HepG2 (cell line): ENCODE measurements around the gene ALDH4A1. TPM values are rescaled to one million over a fixed set of nuclear protein-coding genes. Genes with fewer than 3 reads are reported as not detected.

Source experiments
- ATF7 ChIP-seq, 2 experiments: fragments of 450-650 bp in 1 of 2; sonication (generic) in 1 of 2; formaldehyde crosslinking in 1 of 2; IDR thresholded peaks; 2 replicates each; pipeline versions ENCODE4 v1.4.0 to v1.6.1; 2016 to 2020; ENCODE audit warnings: antibody characterized with exemption in 1 of 2, mild to moderate bottlenecking in 1 of 2, missing genetic modification reagents in 1 of 2
- DZIP1 ChIP-seq: sonication (generic); formaldehyde crosslinking; IDR thresholded peaks from 2 replicates; pipeline ENCODE4 v1.5.0; 2020; ENCODE audit warnings: mild to moderate bottlenecking, missing genetic modification reagents
- EED ChIP-seq: sonication (generic); formaldehyde crosslinking; IDR thresholded peaks from 2 replicates; pipeline ENCODE4 v1.5.0; 2020; ENCODE audit warnings: mild to moderate bottlenecking, missing genetic modification reagents
- FOXJ3 ChIP-seq: sonication (generic); formaldehyde crosslinking; IDR thresholded peaks from 2 replicates; pipeline ENCODE4 v1.4.0; 2020; ENCODE audit warnings: missing genetic modification reagents, mild to moderate bottlenecking, borderline replicate concordance
- HOXA5 ChIP-seq: sonication (generic); formaldehyde crosslinking; IDR thresholded peaks from 2 replicates; pipeline ENCODE4 v1.4.0; 2020; ENCODE audit warnings: missing genetic modification reagents
- IRX3 ChIP-seq: sonication (generic); formaldehyde crosslinking; IDR thresholded peaks from 2 replicates; pipeline ENCODE4 v1.8.1; 2023; ENCODE audit warnings: mild to moderate bottlenecking, low read depth, missing genetic modification reagents, borderline replicate concordance
- JDP2 ChIP-seq: sonication (generic); formaldehyde crosslinking; IDR thresholded peaks from 2 replicates; pipeline ENCODE4 v1.8.1; 2022; ENCODE audit warnings: missing genetic modification reagents, borderline replicate concordance
- KDM5A ChIP-seq: fragments of 200-600 bp; sonication (generic); IDR thresholded peaks from 2 replicates; pipeline ENCODE4 v1.7.0; 2018; ENCODE audit warnings: antibody characterized with exemption, mild to moderate bottlenecking, low read length, borderline replicate concordance
- LBX2 ChIP-seq: sonication (generic); formaldehyde crosslinking; IDR thresholded peaks from 2 replicates; pipeline ENCODE4 v1.5.0; 2020; ENCODE audit warnings: missing genetic modification reagents, mild to moderate bottlenecking, borderline replicate concordance
- POLR2G ChIP-seq: fragments of 200-400 bp; formaldehyde crosslinking; IDR thresholded peaks from 2 replicates; pipeline ENCODE4 v1.6.1; 2018; ENCODE audit warnings: mild to moderate bottlenecking, low read depth, low read length, moderate library complexity
- PREB ChIP-seq: sonication (generic); formaldehyde crosslinking; IDR thresholded peaks from 2 replicates; pipeline ENCODE4 v1.4.0; 2020; ENCODE audit warnings: missing genetic modification reagents
- PRPF4 ChIP-seq: fragments of 200-400 bp; formaldehyde crosslinking; IDR thresholded peaks from 2 replicates; pipeline ENCODE4 v1.6.1; 2016; ENCODE audit warnings: low read length, low read depth; ENCODE audit not compliant: poor library complexity, severe bottlenecking
- ZBED4 ChIP-seq: sonication (generic); formaldehyde crosslinking; IDR thresholded peaks from 2 replicates; pipeline ENCODE4 v1.4.0; 2020; ENCODE audit warnings: missing genetic modification reagents, borderline replicate concordance
- ZFX ChIP-seq: sonication (generic); formaldehyde crosslinking; IDR thresholded peaks from 2 replicates; pipeline ENCODE4 v1.4.0; 2020; ENCODE audit warnings: mild to moderate bottlenecking, low read depth, missing genetic modification reagents, moderate library complexity
- ZNF235 ChIP-seq: sonication (generic); formaldehyde crosslinking; IDR thresholded peaks from 2 replicates; pipeline ENCODE4 v1.8.1; 2023; ENCODE audit warnings: mild to moderate bottlenecking, missing genetic modification reagents, borderline replicate concordance
- ZNF383 ChIP-seq: sonication (generic); formaldehyde crosslinking; IDR thresholded peaks from 2 replicates; pipeline ENCODE4 v1.4.0; 2020; ENCODE audit warnings: missing genetic modification reagents, mild to moderate bottlenecking, borderline replicate concordance
- ZNF576 ChIP-seq: sonication (generic); formaldehyde crosslinking; IDR thresholded peaks from 2 replicates; pipeline ENCODE4 v1.4.0; 2020; ENCODE audit warnings: mild to moderate bottlenecking, missing genetic modification reagents
- ZSCAN29 ChIP-seq: sonication (generic); formaldehyde crosslinking; conservative IDR thresholded peaks from 2 replicates; pipeline ENCODE4 v1.4.0; 2020; ENCODE audit warnings: mild to moderate bottlenecking, missing genetic modification reagents
- polyA plus RNA-seq, 8 experiments: library from polyadenylated mRNA; depleted of rRNA in 3 of 8; stranded (reverse) in 7 of 8; unstranded in 1 of 8; fragments of >200 nt; fragmentation: Illumina TruSeq in 4 of 8; extraction: Trizol in 4 of 8; gene quantifications; 2 replicates each; pipeline versions ENCODE4 v1.2.1 to v1.2.3, GENCODE V29; 2011 to 2016; ENCODE audit warnings: low read depth in 4 of 8, missing spikeins in 1 of 8, mixed read lengths in 1 of 8; ENCODE audit not compliant: insufficient read depth in 1 of 8
- total RNA-seq, 5 experiments: library from RNA; depleted of rRNA; stranded (reverse); fragments of >200 nt; fragmentation: Illumina TruSeq; extraction: Trizol; gene quantifications; 2 replicates each; pipeline ENCODE4 v1.2.3, GENCODE V29; 2016; ENCODE audit warnings: low read depth in 1 of 5

The ALDH4A1 gene
- total and polyA plus RNA-seq, 2 of the 13 experiments (the other 11 are each of a cell fraction or from before 2014, with no cell fraction given): 76.4 to 240 TPM

GRCh38 chr1:18948913-18949685 lies 46.7 kb upstream of the ALDH4A1 start (continued):
- TF ChIP-seq EED (CRISPR knock-in tag) (0 out of 2 replicates have a peak, but pooled peaks have one; percentile 50), ZBED4 (CRISPR knock-in tag) (0 out of 2 replicates have a peak, but pooled peaks have one; percentile 19), FOXJ3 (CRISPR knock-in tag) (no peak; the same call in none of the 2 replicates), DZIP1 (CRISPR knock-in tag) (no peak), ZSCAN29 (CRISPR knock-in tag) (peak; percentile 89; the same call in 1 of the 2 replicates), HOXA5 (CRISPR knock-in tag) (peak; percentile 93), ZNF383 (CRISPR knock-in tag) (no peak), ZNF576 (CRISPR knock-in tag) (no peak), LBX2 (no peak), JDP2 (CRISPR knock-in tag) (no peak), POLR2G (peak; percentile 88), PREB (CRISPR knock-in tag) (no peak), ATF7 (IDR thresholded peaks at IDR 0.05) (no peak), ATF7 (CRISPR knock-in tag; IDR thresholded peaks at IDR 0.05) (peak; percentile 22; the same call in 1 of the 2 replicates), KDM5A (no peak), PRPF4 (no peak), ZFX (CRISPR knock-in tag) (peak; percentile 99), IRX3 (CRISPR knock-in tag) (peak; percentile 3; the same call in 1 of the 2 replicates), ZNF235 (CRISPR knock-in tag) (peak; percentile 81; the same call in 1 of the 2 replicates)
